Measurements from ENCODE around the gene HIVEP3. TPM values are rescaled to one million over a fixed set of nuclear protein-coding genes. Genes with fewer than 3 reads are reported as not detected.

HIVEP3 gene
- total RNA-seq, 1 experiment from 2014 or later: 3.1 TPM

GRCh38 chr1:41518471-41518870, 400.3 kb downstream of the HIVEP3 start:
- no peak for DNase-seq (ENCODE audit: low spot score)

- DNase-seq (ENCODE audit: low spot score): no peak
These were observed 401.7 kb downstream of the HIVEP3 start for GRCh38 chr1:41517062-41517438.

GRCh38 chr1:41516168-41517061, 402.3 kb downstream of the HIVEP3 start:
- peak; percentile 78 for DNase-seq (ENCODE audit: low spot score)

- DNase-seq (ENCODE audit: low spot score): no peak
These were observed 402.9 kb downstream of the HIVEP3 start for GRCh38 chr1:41515778-41516167.

GRCh38 chr1:41515131-41515678, 403.5 kb downstream of the HIVEP3 start:
- no peak for DNase-seq (ENCODE audit: low spot score)

GRCh38 chr1:41514381-41514780, 404.3 kb downstream of the HIVEP3 start:
- no peak for DNase-seq (ENCODE audit: low spot score)

GRCh38 chr1:41513383-41513735, 405.4 kb downstream of the HIVEP3 start:
- no peak for DNase-seq (ENCODE audit: low spot score)

GRCh38 chr1:41512701-41513382, 405.9 kb downstream of the HIVEP3 start:
- no peak for DNase-seq (ENCODE audit: low spot score)

- no peak for DNase-seq (ENCODE audit: low spot score)
These were observed 407.5 kb downstream of the HIVEP3 start for GRCh38 chr1:41511239-41511540.

GRCh38 chr1:41510531-41511238, 408.0 kb downstream of the HIVEP3 start:
- no peak for DNase-seq (ENCODE audit: low spot score)

- DNase-seq (ENCODE audit: low spot score): no peak
These were observed 409.5 kb downstream of the HIVEP3 start for GRCh38 chr1:41509270-41509671.

- DNase-seq (ENCODE audit: low spot score): no peak
These were observed 410.4 kb downstream of the HIVEP3 start for GRCh38 chr1:41508290-41508689.

GRCh38 chr1:41507836-41508235, 410.9 kb downstream of the HIVEP3 start:
- no peak for DNase-seq (ENCODE audit: low spot score)

GRCh38 chr1:41507110-41507720, 411.5 kb downstream of the HIVEP3 start:
- DNase-seq (ENCODE audit: low spot score): no peak

- DNase-seq (ENCODE audit: low spot score): no peak
These were observed 414.3 kb downstream of the HIVEP3 start for GRCh38 chr1:41504114-41505035.

GRCh38 chr1:41503538-41504113, 415.1 kb downstream of the HIVEP3 start:
- DNase-seq (ENCODE audit: low spot score): no peak

- no peak for DNase-seq (ENCODE audit: low spot score)
These were observed 415.8 kb downstream of the HIVEP3 start for GRCh38 chr1:41502912-41503311.

- no peak for DNase-seq (ENCODE audit: low spot score)
These were observed 417.1 kb downstream of the HIVEP3 start for GRCh38 chr1:41501581-41501980.

- DNase-seq (ENCODE audit: low spot score): no peak
These were observed 417.8 kb downstream of the HIVEP3 start for GRCh38 chr1:41500781-41501518.

- DNase-seq (ENCODE audit: low spot score): peak; percentile 45
These were observed 418.3 kb downstream of the HIVEP3 start for GRCh38 chr1:41500378-41500777.
